B cell (primary cell): ENCODE results near the gene LRP5. TPM values are rescaled to one million over a fixed set of nuclear protein-coding genes. Genes with fewer than 3 reads are reported as not detected.

Source experiments
- ATAC-seq: fragments of 200-7000 bp; cut with Tn5 transposase; one replicate; pipeline ENCODE4 v1.10.0; 2021; ENCODE audit warnings: low read depth, mild to moderate bottlenecking, moderate number of reproducible peaks, moderate library complexity
- CTCF ChIA-PET: fragments of 350-600 bp; sonication (Branson Sonifier 250); formaldehyde crosslinking; loops from one replicate; lab custom pipeline; 2021; ENCODE audit warnings: antibody characterized with exemption, inconsistent platforms; lab: Charles Lee
- POLR2A ChIA-PET: fragments of 350-600 bp; sonication (Branson Sonifier 250); formaldehyde crosslinking; loops from one replicate; lab custom pipeline; 2021; ENCODE audit warnings: antibody characterized with exemption; lab: Charles Lee
- DNase-seq: peaks from one replicate; pipeline ENCODE4 v3.0.0; 2013
- H2AFZ ChIP-seq: 2 replicates; pipeline ENCODE4 v1.6.1; 2012; ENCODE audit warnings: mild to moderate bottlenecking, low read depth, low read length; ENCODE audit not compliant: insufficient read depth, poor library complexity, severe bottlenecking
- H3K27ac ChIP-seq, 2 donors: 1 replicate in 1 of 2; 2 replicates in 1 of 2; pipeline ENCODE4 v1.5.1; 2012 to 2013; ENCODE audit warnings: low read length in 2 of 2, mild to moderate bottlenecking in 2 of 2, moderate library complexity in 1 of 2
- H3K27me3 ChIP-seq, 4 experiments: fragments of 200-600 bp in 1 of 4; sonication (generic) in 1 of 4; replicated peaks in 1 of 4; 1 replicate in 2 of 4; 2 replicates in 2 of 4; pipeline versions ENCODE4 v1.6.1 to v1.7.0; 2013 to 2016; ENCODE audit warnings: low read length in 3 of 4, mild to moderate bottlenecking in 2 of 4, mixed read lengths in 1 of 4, moderate library complexity in 1 of 4; ENCODE audit not compliant: insufficient read depth in 4 of 4, control insufficient read depth in 3 of 4; ENCODE audit errors: control extremely low read depth in 1 of 4
- H3K36me3 ChIP-seq, 2 experiments: replicated peaks in 1 of 2; 1 replicate in 1 of 2; 2 replicates in 1 of 2; pipeline versions ENCODE4 v1.6.1 to v1.7.1; 2013; ENCODE audit warnings: low read length in 1 of 2; ENCODE audit not compliant: insufficient read depth in 2 of 2, control insufficient read depth in 1 of 2; ENCODE audit errors: control extremely low read depth in 1 of 2, extremely low read depth in 1 of 2
- H3K4me1 ChIP-seq, 2 donors: fragments of 200-600 bp in 1 of 2; sonication (generic) in 1 of 2; 1 replicate in 1 of 2; 2 replicates in 1 of 2; pipeline versions ENCODE4 v1.5.1 to v1.6.1; 2013 to 2017; ENCODE audit warnings: low read length in 2 of 2; ENCODE audit not compliant: control insufficient read depth in 2 of 2, insufficient read depth in 2 of 2
- H3K4me2 ChIP-seq: replicated peaks from 2 replicates; pipeline ENCODE3; 2012; ENCODE audit warnings: mild to moderate bottlenecking, low read depth, low read length; ENCODE audit not compliant: poor library complexity, severe bottlenecking
- H3K4me3 ChIP-seq, 5 experiments: fragments of 200-600 bp in 1 of 5; sonication (generic) in 1 of 5; 1 replicate in 3 of 5; 2 replicates in 2 of 5; pipeline versions ENCODE4 v1.5.1 to v1.7.0; 2011 to 2016; ENCODE audit warnings: low read length in 4 of 5, mild to moderate bottlenecking in 4 of 5, low read depth in 2 of 5, control low read depth in 1 of 5, moderate library complexity in 1 of 5; ENCODE audit not compliant: insufficient read depth in 1 of 5; ENCODE audit errors: control extremely low read depth in 1 of 5, extremely low read depth in 1 of 5
- H3K79me2 ChIP-seq: fragments of 200-600 bp; sonication (generic); one replicate; pipeline ENCODE4 v1.6.0; 2016; ENCODE audit warnings: low read length; ENCODE audit not compliant: control insufficient read depth, insufficient read depth
- H3K9ac ChIP-seq: fragments of 200-600 bp; sonication (generic); 2 replicates; pipeline ENCODE4 v1.6.1; 2017; ENCODE audit warnings: mild to moderate bottlenecking, low read length, moderate library complexity
- H3K9me3 ChIP-seq, 3 donors: one replicate each; pipeline versions ENCODE4 v1.6.1 to v1.7.1; 2013; ENCODE audit warnings: low read length in 2 of 3; ENCODE audit not compliant: control insufficient read depth in 2 of 3, insufficient read depth in 1 of 3; ENCODE audit errors: control extremely low read depth in 1 of 3
- H4K20me1 ChIP-seq: 2 replicates; pipeline ENCODE4 v1.6.0; 2012; ENCODE audit warnings: mild to moderate bottlenecking, low read length; ENCODE audit not compliant: insufficient read depth, control insufficient read depth, poor library complexity, severe bottlenecking
- H3K27ac Mint-ChIP-seq: one replicate; pipeline ENCODE4 v1.8.0; 2021; ENCODE audit warnings: mixed read lengths
- H3K27me3 Mint-ChIP-seq: one replicate; pipeline ENCODE4 v1.8.0; 2021; ENCODE audit warnings: mixed read lengths
- H3K4me1 Mint-ChIP-seq: one replicate; pipeline ENCODE4 v1.8.0; 2021; ENCODE audit warnings: mixed read lengths
- H3K4me3 Mint-ChIP-seq: one replicate; pipeline ENCODE4 v1.8.0; 2021; ENCODE audit warnings: mixed read lengths
- H3K9me3 Mint-ChIP-seq: one replicate; pipeline ENCODE4 v1.8.0; 2022; ENCODE audit warnings: mixed read lengths; ENCODE audit not compliant: insufficient read depth
- CTCF ChIP-seq: fragments of 200-600 bp; IDR thresholded peaks from one replicate; pipeline ENCODE4 v1.8.0; 2022; ENCODE audit warnings: antibody characterized with exemption, mild to moderate bottlenecking
- EZH2 ChIP-seq: IDR thresholded peaks from 2 replicates; pipeline ENCODE4 v1.6.1; 2012; ENCODE audit warnings: borderline replicate concordance, low read depth, mild to moderate bottlenecking, moderate library complexity, low read length; ENCODE audit not compliant: insufficient read depth, poor library complexity, severe bottlenecking
- WGBS: methylation state at CpG from one replicate; pipeline ENCODE4 v1.1.5; 2013; ENCODE audit warnings: missing lambda C conversion rate; ENCODE audit not compliant: insufficient coverage; 5-methylcytosine and 5-hydroxymethylcytosine counted together
- intact Hi-C: fragments of 100-400 bp; cut with micrococcal nuclease; formaldehyde crosslinking; loops from one replicate; pipeline ENCODE4 v1.10.0; 2022
- polyA plus RNA-seq: library from polyadenylated mRNA; depleted of rRNA; stranded (reverse); fragments of >200 nt; gene quantifications from 2 replicates; pipeline ENCODE4 v1.2.3, GENCODE V29; 2012
- total RNA-seq, 2 donors: library from RNA; stranded (reverse); fragments of 120-200 nt in 1 of 2; gene quantifications; 1 replicate in 1 of 2; 2 replicates in 1 of 2; pipeline versions ENCODE4 v1.2.3 to v1.2.4, GENCODE V29; 2013 to 2022

LRP5 gene
- total and polyA plus RNA-seq, 2 donors (not counting 1 experiment from before 2014, with no cell fraction given): 2.4 to 13.9 TPM

- POLR2A ChIA-PET: no interaction called here
- H3K4me2 ChIP-seq: no peak overlapping the region
- H3K9me3 ChIP-seq: peaks cover 0 to 4% (median 0%) of the 10 kb centered on the region in 3 donors
- WGBS: 93% methylated on average over 6 of the region's 6 CpGs
- no peaks in the 10 kb centered on the region for H4K20me1 ChIP-seq
- H2AFZ ChIP-seq: no peak overlapping the region
- no peak overlapping the region for H3K9ac ChIP-seq
- TF ChIP-seq EZH2 (no peak), CTCF (no peak)
- peaks cover 0 to 2% (median 0%) of the 10 kb centered on the region in 4 experiments for H3K27me3 ChIP-seq
- H3K36me3 ChIP-seq: no peaks in the 10 kb centered on the region
- H3K9me3 Mint-ChIP-seq: no peaks in the 10 kb centered on the region
- DNase-seq (no peak), ATAC-seq (no peak)
- H3K4me1 ChIP-seq: no peaks in the 10 kb centered on the region
- no peaks in the 10 kb centered on the region for H3K79me2 ChIP-seq
- intact Hi-C loops: no loop called here
- no peak overlapping the region for H3K4me3 ChIP-seq
- no peaks in the 10 kb centered on the region for H3K27me3 Mint-ChIP-seq
- H3K4me1 Mint-ChIP-seq: peaks cover 10% of the 10 kb centered on the region
- H3K4me3 Mint-ChIP-seq: no peak overlapping the region
- H3K27ac ChIP-seq: no peak overlapping the region
- no peak overlapping the region for H3K27ac Mint-ChIP-seq
- CTCF ChIA-PET: no interaction called here
These were observed 106.3 kb downstream of the LRP5 start for GRCh38 chr11:68418648-68419047.

- no peaks in the 10 kb centered on the region for H3K79me2 ChIP-seq
- H3K9me3 Mint-ChIP-seq: no peaks in the 10 kb centered on the region
- ChIA-PET POLR2A (no interaction called here), CTCF (no interaction called here)
- H3K4me2 ChIP-seq: no peak overlapping the region
- no peak overlapping the region for H2AFZ ChIP-seq
- no peak overlapping the region for H3K4me3 Mint-ChIP-seq
- no peak for DNase-seq
- TF ChIP-seq CTCF (no peak), EZH2 (no peak)
- no peaks in the 10 kb centered on the region for H3K27me3 Mint-ChIP-seq
- H3K27ac Mint-ChIP-seq: no peak overlapping the region
- peaks cover 0 to 4% (median 0%) of the 10 kb centered on the region in 3 donors for H3K9me3 ChIP-seq
- intact Hi-C loops: no loop called here
- H3K27ac ChIP-seq: no peak overlapping the region
- H3K4me3 ChIP-seq: no peak overlapping the region
- peaks cover 7% of the 10 kb centered on the region for H3K4me1 Mint-ChIP-seq
- H4K20me1 ChIP-seq: no peaks in the 10 kb centered on the region
- peaks cover 0 to 2% (median 0%) of the 10 kb centered on the region in 4 experiments for H3K27me3 ChIP-seq
- H3K9ac ChIP-seq: no peak overlapping the region
- no peaks in the 10 kb centered on the region for H3K4me1 ChIP-seq
- 100% methylated on average over 4 of the region's 7 CpGs for WGBS
- ATAC-seq: no peak
- H3K36me3 ChIP-seq: no peaks in the 10 kb centered on the region
These were observed 107.8 kb downstream of the LRP5 start for GRCh38 chr11:68420171-68420570.
